ENCODE results near the gene NQO1. TPM values are rescaled to one million over a fixed set of nuclear protein-coding genes. Genes with fewer than 3 reads are reported as not detected.

Gene NQO1
- total RNA-seq, 4 donors from 2014 or later: 14.7 to 23.8 (median 19.6) TPM

DNA sequence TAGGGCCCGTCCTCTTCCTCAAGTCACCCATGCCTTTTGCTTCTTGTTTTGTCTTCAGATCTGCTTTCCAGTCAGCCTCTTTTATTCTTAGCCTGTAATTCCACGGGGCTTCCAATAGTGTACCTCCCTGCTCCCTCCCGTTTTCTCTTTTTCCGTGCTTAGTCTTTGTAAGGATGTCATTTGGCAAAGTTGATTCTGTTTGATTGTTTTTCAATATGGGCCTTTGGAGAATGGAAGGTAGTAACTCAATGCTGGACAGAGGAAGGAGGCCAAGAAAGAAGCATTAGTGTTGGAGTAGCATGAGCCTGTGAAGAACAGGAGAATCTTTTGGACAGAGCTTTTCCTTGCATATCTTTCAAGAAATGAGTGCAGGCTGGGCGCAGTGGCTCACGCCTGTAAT is 42.3 kb upstream of the NQO1 start:
- Histone ChIP-seq H3K36me3 (no peaks in the 10 kb centered on the region), H3K4me1 (no peaks in the 10 kb centered on the region), H3K27ac (no peak overlapping the region), H3K9me3 (no peaks in the 10 kb centered on the region), H3K4me3 (no peak overlapping the region), H3K27me3 (no peaks in the 10 kb centered on the region)
- DNase-seq: no peak
- no peak for TF ChIP-seq POLR2A (IDR thresholded peaks at IDR 0.05)
- TF ChIP-seq, protein P1, sequence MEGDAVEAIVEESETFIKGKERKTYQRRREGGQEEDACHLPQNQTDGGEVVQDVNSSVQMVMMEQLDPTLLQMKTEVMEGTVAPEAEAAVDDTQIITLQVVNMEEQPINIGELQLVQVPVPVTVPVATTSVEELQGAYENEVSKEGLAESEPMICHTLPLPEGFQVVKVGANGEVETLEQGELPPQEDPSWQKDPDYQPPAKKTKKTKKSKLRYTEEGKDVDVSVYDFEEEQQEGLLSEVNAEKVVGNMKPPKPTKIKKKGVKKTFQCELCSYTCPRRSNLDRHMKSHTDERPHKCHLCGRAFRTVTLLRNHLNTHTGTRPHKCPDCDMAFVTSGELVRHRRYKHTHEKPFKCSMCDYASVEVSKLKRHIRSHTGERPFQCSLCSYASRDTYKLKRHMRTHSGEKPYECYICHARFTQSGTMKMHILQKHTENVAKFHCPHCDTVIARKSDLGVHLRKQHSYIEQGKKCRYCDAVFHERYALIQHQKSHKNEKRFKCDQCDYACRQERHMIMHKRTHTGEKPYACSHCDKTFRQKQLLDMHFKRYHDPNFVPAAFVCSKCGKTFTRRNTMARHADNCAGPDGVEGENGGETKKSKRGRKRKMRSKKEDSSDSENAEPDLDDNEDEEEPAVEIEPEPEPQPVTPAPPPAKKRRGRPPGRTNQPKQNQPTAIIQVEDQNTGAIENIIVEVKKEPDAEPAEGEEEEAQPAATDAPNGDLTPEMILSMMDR (IDR thresholded peaks at IDR 0.05): no peak
- intact Hi-C loops (cut with DNase I; ENCODE audit: low total_unique reads): no loop called here

DNA sequence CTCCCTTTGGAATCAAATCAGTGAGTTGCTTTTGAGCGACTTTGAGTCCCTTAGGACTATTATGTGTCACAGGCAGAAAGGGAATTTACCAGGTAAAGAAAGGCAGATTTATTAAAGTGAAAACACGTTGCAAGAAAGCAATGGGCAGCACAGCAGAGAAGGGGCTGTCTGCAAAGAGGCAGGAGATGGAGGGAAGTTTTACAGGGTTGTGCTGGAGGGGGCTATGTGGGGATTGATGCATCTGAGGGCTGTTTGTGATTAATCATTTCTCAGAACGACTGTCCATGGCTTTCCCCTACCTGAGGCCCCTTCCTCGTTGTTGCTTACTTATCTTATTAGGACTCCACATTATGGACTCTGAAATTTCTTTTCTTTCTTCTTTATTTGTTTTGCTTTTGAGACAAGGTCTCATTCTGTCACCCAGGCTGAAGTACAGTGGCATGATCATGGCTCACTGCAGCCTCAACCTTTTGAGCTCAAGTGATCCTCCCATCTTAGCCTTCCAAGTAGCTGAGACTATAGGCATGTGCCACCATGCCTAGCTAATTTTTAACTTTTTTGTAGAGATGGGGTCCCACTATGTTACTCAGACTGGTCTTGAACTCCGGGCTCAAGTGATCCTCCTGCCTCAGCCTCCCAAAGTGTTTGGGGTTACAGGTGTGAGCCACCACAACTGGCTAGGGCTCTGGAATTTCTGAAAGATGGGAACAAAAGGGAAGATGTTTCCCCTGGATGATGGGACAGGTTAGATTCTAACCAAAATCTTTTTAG is 41.3 kb upstream of the NQO1 start:
- TF ChIP-seq, protein P1 (IDR thresholded peaks at IDR 0.05): no peak
- TF ChIP-seq POLR2A (IDR thresholded peaks at IDR 0.05): no peak
- H3K27ac ChIP-seq: no peak overlapping the region
- no peak for DNase-seq

DNA sequence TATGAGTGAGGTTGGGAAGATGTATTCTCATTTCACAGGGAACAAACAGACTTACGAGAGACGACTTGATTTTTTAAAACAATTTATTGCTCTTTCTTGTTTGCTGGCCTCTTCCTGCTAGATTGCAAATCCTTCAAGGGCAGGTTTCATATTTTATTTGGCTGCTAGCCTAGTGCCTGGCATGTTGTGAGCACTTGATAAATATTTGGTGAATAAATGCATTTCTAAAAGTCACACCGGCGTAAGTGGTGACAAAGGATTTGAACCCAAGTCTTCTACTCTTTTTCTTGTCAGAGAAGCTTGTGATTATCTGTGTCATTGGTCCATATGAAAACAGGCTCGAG is 37.2 kb upstream of the NQO1 start:
- no peak for DNase-seq
- Histone ChIP-seq H3K27ac (peak overlapping the region; percentile 91 to 97), H3K36me3 (no peaks in the 10 kb centered on the region), H3K4me3 (peak overlapping the region in 1 of 2 donors; percentile 94), H3K9me3 (no peaks in the 10 kb centered on the region), H3K4me1 (peaks cover 0 to 8% of the 10 kb centered on the region in 2 donors), H3K27me3 (no peaks in the 10 kb centered on the region)
- intact Hi-C loops (cut with DNase I; ENCODE audit: low total_unique reads): no loop called here
- no peak for TF ChIP-seq POLR2A (IDR thresholded peaks at IDR 0.05)
- TF ChIP-seq, protein P1 (IDR thresholded peaks at IDR 0.05): no peak

More for the DNA sequence above, 41.3 kb upstream of the NQO1 start:
- H3K9me3 ChIP-seq: no peaks in the 10 kb centered on the region
- H3K27me3 ChIP-seq: no peaks in the 10 kb centered on the region
- intact Hi-C loops (cut with DNase I; ENCODE audit: low total_unique reads): no loop called here
- H3K4me1 ChIP-seq: peaks cover 0 to 4% of the 10 kb centered on the region in 2 donors
- H3K36me3 ChIP-seq: no peaks in the 10 kb centered on the region
- H3K4me3 ChIP-seq: no peak overlapping the region

DNA sequence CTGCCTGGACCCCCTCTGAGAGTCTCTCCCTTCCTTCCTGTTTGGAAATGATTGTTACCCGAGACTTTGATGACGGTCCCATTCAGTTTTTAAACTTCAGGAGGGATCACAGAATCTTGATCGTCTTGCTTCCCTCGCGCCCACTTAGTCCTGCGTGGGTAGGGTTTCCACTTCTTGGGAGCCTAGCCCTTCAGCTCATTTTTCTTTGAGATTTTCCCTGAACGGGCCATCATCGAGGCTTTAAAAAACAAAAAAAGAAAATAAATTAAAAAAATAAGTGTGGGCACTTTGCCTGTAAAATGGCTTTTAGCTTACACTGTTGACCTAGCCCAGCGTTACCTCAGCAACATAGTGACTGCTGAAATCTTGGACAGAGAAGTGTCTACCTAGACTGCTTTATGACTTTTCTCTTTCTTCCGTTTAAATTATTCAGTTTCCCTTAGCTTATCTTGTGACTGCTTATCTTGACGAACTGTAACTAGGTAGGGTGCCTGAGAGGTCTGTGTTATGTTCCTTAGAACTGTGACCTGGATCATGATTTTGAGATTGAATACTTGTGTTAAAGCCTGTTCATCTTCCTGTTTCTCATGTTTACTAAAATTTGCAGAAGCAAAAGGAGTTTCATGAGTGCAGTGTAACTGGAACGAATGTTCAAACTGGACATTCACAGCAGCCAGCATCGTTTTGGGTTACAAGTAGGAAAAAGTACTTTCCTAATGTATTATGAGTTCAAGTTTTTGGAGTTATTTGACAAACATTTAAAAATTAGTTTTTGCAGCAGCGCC is 36.6 kb upstream of the NQO1 start:
- DNase-seq: no peak
- Histone ChIP-seq H3K4me3 (peak overlapping the region; percentile 85 to 94), H3K9me3 (no peaks in the 10 kb centered on the region), H3K36me3 (no peaks in the 10 kb centered on the region), H3K27ac (peak overlapping the region; percentile 91 to 97), H3K27me3 (no peaks in the 10 kb centered on the region), H3K4me1 (peaks cover 0 to 8% of the 10 kb centered on the region in 2 donors)
- intact Hi-C loops (cut with DNase I; ENCODE audit: low total_unique reads): no loop called here
- TF ChIP-seq, protein P1 (IDR thresholded peaks at IDR 0.05): no peak
- no peak for TF ChIP-seq POLR2A (IDR thresholded peaks at IDR 0.05)

Data from uterus (tissue), 4 donors.